ENCODE data around the gene PRR33. TPM values are rescaled to one million over a fixed set of nuclear protein-coding genes. Genes with fewer than 3 reads are reported as not detected.

PRR33 gene
- total and polyA plus RNA-seq, 9 of the 15 experiments (the other 6 are each of a cell fraction or from before 2014, with no cell fraction given), result not detected

DNA sequence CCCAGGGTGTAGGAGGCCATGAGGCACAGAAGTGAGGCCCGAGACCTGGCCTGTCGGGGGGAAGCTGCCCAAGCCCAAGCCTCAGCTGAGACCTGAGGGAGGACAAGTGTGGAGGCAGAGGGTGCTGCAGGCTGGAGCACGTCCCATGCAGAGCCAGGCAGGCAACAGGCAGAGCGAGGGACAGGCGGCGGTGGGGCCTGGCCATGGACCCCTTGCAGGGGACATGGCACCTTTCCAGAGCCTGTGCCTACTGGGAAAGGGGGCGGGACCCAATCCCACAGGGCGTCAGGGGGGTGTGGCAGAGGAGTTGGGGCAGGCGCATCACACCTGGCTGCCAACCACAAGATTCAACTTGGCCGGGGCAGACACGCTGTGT, 48.6 kb downstream of the PRR33 start:
- TF ChIP-seq FOS (IDR thresholded peaks at IDR 0.05; ENCODE audit: extremely low read depth, insufficient read length) (no peak), U2AF1 (optimal IDR thresholded peaks at IDR 0.05; ENCODE audit: low read depth, low read length) (no peak)
- TF ChIP-seq, protein P1, sequence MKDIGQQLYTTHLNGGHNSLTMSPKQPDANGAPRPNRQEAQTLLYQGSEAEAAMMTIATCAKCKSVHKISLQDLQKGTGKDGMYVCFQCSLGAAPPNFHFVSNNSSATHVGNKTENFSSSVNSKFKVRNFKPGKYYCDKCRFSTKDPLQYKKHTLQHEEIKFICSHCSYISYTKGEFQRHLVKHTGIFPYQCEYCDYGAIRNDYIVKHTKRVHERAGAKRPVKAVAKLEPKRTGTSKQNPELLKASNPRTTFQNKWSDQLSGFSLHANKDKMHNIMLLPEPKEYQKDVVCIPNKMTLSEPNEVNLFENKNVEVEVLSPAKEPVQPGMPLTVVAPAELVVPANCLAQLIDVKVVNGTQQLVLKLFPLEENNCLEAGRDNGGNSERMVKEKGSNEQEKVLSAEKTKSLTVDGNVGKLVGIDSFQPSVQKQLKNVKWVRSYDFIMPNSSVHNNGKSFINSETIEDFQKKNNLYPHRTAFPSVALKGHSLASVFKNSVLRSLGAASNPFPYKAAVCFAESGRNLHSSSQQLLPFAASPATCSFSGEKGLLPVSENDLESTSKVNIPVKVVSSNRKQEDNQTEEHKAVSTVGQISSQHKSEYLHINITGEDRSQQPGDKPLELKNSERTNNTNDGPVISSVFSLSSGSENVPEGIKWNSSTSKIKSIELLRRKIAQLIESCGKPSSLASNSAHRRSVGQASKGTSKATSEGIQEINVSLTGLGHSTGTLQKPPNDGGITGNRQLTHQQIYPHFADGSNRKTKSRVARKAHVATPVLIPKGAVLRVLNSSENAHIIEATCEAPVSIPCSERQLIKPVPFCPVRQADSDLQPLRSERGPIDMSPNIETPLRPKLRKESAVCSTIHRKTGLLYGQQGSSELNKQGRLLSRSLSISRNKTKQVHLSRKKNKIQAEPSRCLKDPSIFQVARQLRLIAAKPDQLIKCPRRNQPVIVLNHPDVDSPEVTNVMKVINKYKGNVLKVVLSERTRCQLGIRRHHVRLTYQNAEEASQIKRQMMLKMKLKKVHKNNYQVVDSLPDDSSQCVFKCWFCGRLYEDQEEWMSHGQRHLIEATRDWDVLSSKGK (CRISPR knock-in tag; IDR thresholded peaks at IDR 0.05), result no peak
- TF ChIP-seq, protein P2, sequence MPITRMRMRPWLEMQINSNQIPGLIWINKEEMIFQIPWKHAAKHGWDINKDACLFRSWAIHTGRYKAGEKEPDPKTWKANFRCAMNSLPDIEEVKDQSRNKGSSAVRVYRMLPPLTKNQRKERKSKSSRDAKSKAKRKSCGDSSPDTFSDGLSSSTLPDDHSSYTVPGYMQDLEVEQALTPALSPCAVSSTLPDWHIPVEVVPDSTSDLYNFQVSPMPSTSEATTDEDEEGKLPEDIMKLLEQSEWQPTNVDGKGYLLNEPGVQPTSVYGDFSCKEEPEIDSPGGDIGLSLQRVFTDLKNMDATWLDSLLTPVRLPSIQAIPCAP (CRISPR knock-in tag; IDR thresholded peaks at IDR 0.05; ENCODE audit: borderline replicate concordance), result no peak
- ATAC-seq (no peak), FAIRE-seq (no peak)

More for the DNA sequence above, 48.6 kb downstream of the PRR33 start:
- no peak overlapping the region for H3K27ac ChIP-seq (ENCODE audit: extremely low read depth, low read depth, low read length)
- no peaks in the 10 kb centered on the region for H3K36me3 ChIP-seq (ENCODE audit: control insufficient read depth, insufficient read depth, low read length)
- no peak overlapping the region for H2AFZ ChIP-seq (ENCODE audit: low read depth, low read length)
- no peaks in the 10 kb centered on the region for H3K9me1 ChIP-seq (ENCODE audit: control insufficient read depth, insufficient read depth, low read length)
- ChIA-PET POLR2A (no interaction called here), CTCF (ENCODE audit: low intra/inter-chr PET ratio) (interaction anchor here (0.6 kb wide), 1 partner anchor 150 kb away, joined by 3 read pairs; no protein-coding TSS in a partner anchor)
- no peak overlapping the region for H3K4me2 ChIP-seq (ENCODE audit: insufficient read depth, low read length)
- WGBS (ENCODE audit: insufficient coverage, low coverage, missing lambda C conversion rate), result 25% methylated on average over 10 of the region's 11 CpGs
- H3K9ac ChIP-seq (ENCODE audit: insufficient read depth in 1 of 2, low read depth in 2 of 2, low read length in 2 of 2), result peak overlapping the region in 1 of 2 experiments; percentile 35; a peak in 1 of 4 replicates
- in situ Hi-C loops (cut with MboI), result no loop called here
- intact Hi-C loops (cut with micrococcal nuclease), result no loop called here
- DNase-seq (ENCODE audit: extremely low read depth in 1 of 4, low spot score in 3 of 4), result no peak
- H4K20me1 ChIP-seq (replicated peaks; ENCODE audit: control insufficient read depth, insufficient read depth, low read length), result no peaks in the 10 kb centered on the region; the same call in 1 of the 2 replicates
- H3K4me1 ChIP-seq (replicated peaks in 1 of 2; ENCODE audit: control insufficient read depth in 2 of 2, insufficient read depth in 2 of 2, low read length in 2 of 2), result peaks cover 9 to 69% of the 10 kb centered on the region in 2 experiments; a peak in 4 of 5 replicates
- H3K79me2 ChIP-seq (ENCODE audit: control insufficient read depth, insufficient read depth, low read length), result no peaks in the 10 kb centered on the region
- no TSS peak for BruUV-seq (replicated peaks)
- H3K9me3 ChIP-seq (replicated peaks; ENCODE audit: control insufficient read depth, insufficient read depth, low read depth, low read length), result no peaks in the 10 kb centered on the region
- H3K27me3 ChIP-seq (ENCODE audit: control insufficient read depth in 2 of 2, insufficient read depth in 2 of 2, low read length in 2 of 2), result peaks cover 0 to 46% of the 10 kb centered on the region in 2 experiments; a peak in 3 of 5 replicates
- no peak overlapping the region for H3K4me3 ChIP-seq

Measured in K562 (cell line).